ENCODE measurements around the gene TRIM51. TPM values are rescaled to one million over a fixed set of nuclear protein-coding genes. Genes with fewer than 3 reads are reported as not detected.

The TRIM51 gene
- total and polyA plus RNA-seq, 2 of the 8 experiments (the other 6 are each of a cell fraction or from before 2014, with no cell fraction given): not detected

- no peaks in the 10 kb centered on the region for H4K20me1 ChIP-seq (replicated peaks in 1 of 2; ENCODE audit: control insufficient read depth in 1 of 2, insufficient read depth in 2 of 2, low read length in 2 of 2)
- CTCF ChIA-PET (ENCODE audit: partially characterized antibody): no interaction called here
- POLR2A ChIA-PET (ENCODE audit: partially characterized antibody): no interaction called here
- no peak overlapping the region for H2BK120ac ChIP-seq (replicated peaks; ENCODE audit: low read depth, low read length)
- H3K9ac ChIP-seq (replicated peaks in 1 of 4; ENCODE audit: extremely low read depth in 1 of 4, low read depth in 3 of 4, low read length in 3 of 4): no peak overlapping the region
- no peak overlapping the region for H2AK5ac ChIP-seq (ENCODE audit: low read depth, low read length)
- no peaks in the 10 kb centered on the region for H3K79me1 ChIP-seq (ENCODE audit: low read depth, low read length)
- no peak overlapping the region for H3K18ac ChIP-seq (ENCODE audit: extremely low read depth, low read length)
- H3K27me3 ChIP-seq (replicated peaks in 1 of 4; ENCODE audit: control insufficient read depth in 3 of 4, extremely low read depth in 1 of 4, insufficient read depth in 3 of 4, low read length in 3 of 4): no peaks in the 10 kb centered on the region
- H3K23ac ChIP-seq (ENCODE audit: insufficient read length): no peak overlapping the region
- H2AFZ ChIP-seq (ENCODE audit: low read length): no peak overlapping the region
- no peak overlapping the region for H2BK5ac ChIP-seq (ENCODE audit: low read depth, low read length)
- H3K9me3 ChIP-seq (ENCODE audit: insufficient read depth in 2 of 2, low read depth in 1 of 2, low read length in 1 of 2): peaks cover 11% of the 10 kb centered on the region in 2 experiments; a peak in 3 of 4 replicates
- no peak overlapping the region for H3K27ac ChIP-seq (ENCODE audit: low read depth, low read length)
- no peaks in the 10 kb centered on the region for H3K79me2 ChIP-seq (ENCODE audit: control insufficient read depth in 1 of 2, insufficient read depth in 2 of 2, low read length in 2 of 2)
- no peak overlapping the region for H3K14ac ChIP-seq (ENCODE audit: insufficient read length)
- H3K4me1 ChIP-seq (replicated peaks in 1 of 4; ENCODE audit: control insufficient read depth in 3 of 4, insufficient read depth in 4 of 4, low read length in 3 of 4): no peaks in the 10 kb centered on the region
- no peak overlapping the region for H4K8ac ChIP-seq (ENCODE audit: extremely low read depth, insufficient read depth, low read length)
- no peak for DNase-seq (ENCODE audit: low read depth in 1 of 2, low spot score in 2 of 2)
- no peaks in the 10 kb centered on the region for H3K23me2 ChIP-seq (ENCODE audit: low read depth, low read length)
- H3K4me3 ChIP-seq (ENCODE audit: extremely low read depth in 1 of 4, insufficient read depth in 2 of 4, low read depth in 3 of 4, low read length in 4 of 4): no peak overlapping the region
- H3K56ac ChIP-seq (replicated peaks; ENCODE audit: insufficient read length, low read depth, low read length): no peak overlapping the region
- H4K5ac ChIP-seq (ENCODE audit: insufficient read length, low read depth, low read length): no peak overlapping the region
- FAIRE-seq: no peak
- H2BK12ac ChIP-seq (ENCODE audit: low read depth, low read length): no peak overlapping the region
- no peak overlapping the region for H4K91ac ChIP-seq (replicated peaks; ENCODE audit: insufficient read length, low read length)
- no peak overlapping the region for H2BK15ac ChIP-seq (ENCODE audit: low read length)
- H3K4ac ChIP-seq (replicated peaks; ENCODE audit: insufficient read length, low read depth, low read length): no peak overlapping the region
- H2BK20ac ChIP-seq (ENCODE audit: low read length): no peak overlapping the region
- no peaks in the 10 kb centered on the region for H3K36me3 ChIP-seq (ENCODE audit: control insufficient read depth in 2 of 4, insufficient read depth in 4 of 4, low read length in 3 of 4)
- WGBS, 2 experiments (ENCODE audit: extremely low coverage in 1 of 2, insufficient coverage in 1 of 2, insufficient read length in 1 of 2, insufficient replicate concordance in 2 of 2, low coverage in 1 of 2, low lambda C conversion rate in 2 of 2, missing lambda C conversion rate in 1 of 2): 57% methylated on average over 2 of the region's 2 CpGs; no CpG with 5 or more reads in 1 of the 2 experiments
- no peak overlapping the region for H3K4me2 ChIP-seq (ENCODE audit: insufficient read depth in 1 of 2, low read depth in 2 of 2, low read length in 2 of 2)
- TF ChIP-seq ATF3 (IDR thresholded peaks at IDR 0.05; ENCODE audit: insufficient read depth, low read depth, low read length): no peak
- no peak for TF ChIP-seq HDAC6 (IDR thresholded peaks at IDR 0.05; ENCODE audit: low read depth, low read length)
- TF ChIP-seq JUND (IDR thresholded peaks at IDR 0.05; ENCODE audit: low read length): no peak
- no peak for TF ChIP-seq EGR1 (IDR thresholded peaks at IDR 0.05; ENCODE audit: borderline replicate concordance, low read depth, low read length)
- no peak for TF ChIP-seq RXRA (IDR thresholded peaks at IDR 0.05; ENCODE audit: insufficient read depth, low read depth, low read length)
- TF ChIP-seq BCL11A (IDR thresholded peaks at IDR 0.05; ENCODE audit: low read depth in 2 of 2, low read length in 2 of 2): no peak
- no peak for TF ChIP-seq USF2 (IDR thresholded peaks at IDR 0.05; ENCODE audit: low read length)
- TF ChIP-seq NRF1 (IDR thresholded peaks at IDR 0.05; ENCODE audit: low read depth, low read length): no peak
- no peak for TF ChIP-seq KDM1A (IDR thresholded peaks at IDR 0.05; ENCODE audit: borderline replicate concordance, low read length)
- no peak for TF ChIP-seq ASH2L (IDR thresholded peaks at IDR 0.05; ENCODE audit: low read length)
- TF ChIP-seq NANOG (IDR thresholded peaks at IDR 0.05; ENCODE audit: insufficient read depth, low read depth, low read length, poor library complexity, severe bottlenecking): no peak
- no peak for TF ChIP-seq ZNF274 (IDR thresholded peaks at IDR 0.05; ENCODE audit: borderline replicate concordance, extremely low read depth, low read length)
- no peak for TF ChIP-seq RFX5 (IDR thresholded peaks at IDR 0.05; ENCODE audit: borderline replicate concordance, low read depth, low read length)
- TF ChIP-seq GTF2F1 (IDR thresholded peaks at IDR 0.05; ENCODE audit: borderline replicate concordance, low read depth, low read length): no peak
Observed at GRCh38 chr11:55902308-55902707, 19.2 kb downstream of the TRIM51 start.
